ENCODE data around the gene TACR2.
A peak's percentile ranks its signal among the peaks of the same experiment; 100 is the strongest.

The TACR2 gene

GRCh38 chr10:69413221-69413865, 3.4 kb downstream of the TACR2 start:
- peak; percentile 65 for TF ChIP-seq CTCF (IDR thresholded peaks at IDR 0.05; ENCODE audit: low read depth, low read length, missing control alignments)
- H3K4me3 ChIP-seq (replicated peaks; ENCODE audit: low read depth, low read length): no peak overlapping the region
- DNase-seq (ENCODE audit: extremely low read depth, low read depth): peak; percentile 42

DNA sequence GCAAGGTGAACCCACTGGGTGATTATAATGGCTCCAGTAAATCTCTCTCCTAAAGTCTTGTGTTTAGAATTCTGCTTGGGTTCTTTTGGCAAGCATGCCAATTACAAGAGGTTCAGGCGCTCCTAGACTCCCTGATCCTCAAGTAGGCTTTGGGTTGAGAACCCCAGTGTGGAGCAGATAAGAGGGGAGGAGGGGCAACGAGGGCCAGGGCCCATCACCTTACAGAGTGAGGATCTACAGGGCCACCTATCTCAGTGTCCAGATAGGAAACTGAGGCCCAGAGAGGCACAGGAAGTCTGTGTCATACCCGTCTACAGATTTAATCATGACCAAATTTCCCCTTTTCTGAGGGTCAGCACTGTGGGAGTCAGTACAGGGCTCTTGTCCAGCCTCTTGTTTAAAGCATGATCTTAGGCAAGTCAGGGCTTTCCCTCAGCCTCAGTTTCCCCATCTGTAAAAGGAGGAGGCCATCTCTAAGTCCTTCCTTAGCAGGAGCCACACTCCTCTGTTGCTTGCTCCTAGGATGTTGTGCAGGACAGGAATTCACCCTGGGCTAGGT, 4.4 kb downstream of the TACR2 start:
- H3K4me3 ChIP-seq (replicated peaks; ENCODE audit: low read depth, low read length): no peak overlapping the region
- DNase-seq (ENCODE audit: extremely low read depth, low read depth): no peak
- TF ChIP-seq CTCF (IDR thresholded peaks at IDR 0.05; ENCODE audit: low read depth, low read length, missing control alignments): no peak

GRCh38 chr10:69411476-69411875, 5.2 kb downstream of the TACR2 start:
- no peak for TF ChIP-seq CTCF (IDR thresholded peaks at IDR 0.05; ENCODE audit: low read depth, low read length, missing control alignments)
- no peak overlapping the region for H3K4me3 ChIP-seq (replicated peaks; ENCODE audit: low read depth, low read length)
- no peak for DNase-seq (ENCODE audit: extremely low read depth, low read depth)

GRCh38 chr10:69410487-69410886, 6.2 kb downstream of the TACR2 start:
- TF ChIP-seq CTCF (IDR thresholded peaks at IDR 0.05; ENCODE audit: low read depth, low read length, missing control alignments): no peak
- no peak overlapping the region for H3K4me3 ChIP-seq (replicated peaks; ENCODE audit: low read depth, low read length)
- no peak for DNase-seq (ENCODE audit: extremely low read depth, low read depth)

DNA sequence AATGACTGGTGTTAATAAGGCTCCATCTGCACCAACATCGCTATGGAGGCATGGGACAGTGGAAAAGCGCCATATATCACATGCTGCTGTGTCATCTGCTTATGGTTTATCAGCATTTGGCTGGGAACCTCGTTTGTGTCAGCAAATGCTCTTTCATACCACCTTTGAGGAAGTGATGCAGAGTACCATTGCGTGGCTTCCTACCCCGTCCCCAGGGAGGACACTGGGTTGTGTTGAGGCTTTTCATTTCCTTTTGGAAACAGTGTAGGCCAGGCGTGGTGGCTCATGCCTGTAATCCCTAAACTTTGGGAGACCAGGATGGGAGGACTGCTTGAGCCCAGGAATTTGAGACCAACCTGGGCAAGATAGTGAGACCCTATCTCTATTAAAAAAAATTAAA, 6.8 kb downstream of the TACR2 start:
- TF ChIP-seq CTCF (IDR thresholded peaks at IDR 0.05; ENCODE audit: low read depth, low read length, missing control alignments): no peak
- no peak for DNase-seq (ENCODE audit: extremely low read depth, low read depth)
- no peak overlapping the region for H3K4me3 ChIP-seq (replicated peaks; ENCODE audit: low read depth, low read length)

GRCh38 chr10:69409176-69409495, 7.6 kb downstream of the TACR2 start:
- H3K4me3 ChIP-seq (replicated peaks; ENCODE audit: low read depth, low read length): peak overlapping the region; percentile 21
- no peak for DNase-seq (ENCODE audit: extremely low read depth, low read depth)
- TF ChIP-seq CTCF (IDR thresholded peaks at IDR 0.05; ENCODE audit: low read depth, low read length, missing control alignments): no peak
